Uterus (tissue), 2 donors: ENCODE data around the gene ARID2.

ENCODE experiments used
- CTCF ChIP-seq, 4 experiments: fragments of 200-600 bp in 2 of 4; fragments of 450-650 bp in 2 of 4; sonication (generic) in 2 of 4; IDR thresholded peaks; one replicate each; pipeline ENCODE4 v1.5.1; 2016 to 2019; ENCODE audit warnings: antibody characterized with exemption in 4 of 4, mild to moderate bottlenecking in 2 of 4, moderate library complexity in 1 of 4
- POLR2A ChIP-seq, 2 donors: fragments of 450-650 bp; IDR thresholded peaks; one replicate each; pipeline ENCODE4 v1.6.1; 2016; ENCODE audit warnings: antibody characterized with exemption in 2 of 2, mild to moderate bottlenecking in 1 of 2, moderate library complexity in 1 of 2

DNA sequence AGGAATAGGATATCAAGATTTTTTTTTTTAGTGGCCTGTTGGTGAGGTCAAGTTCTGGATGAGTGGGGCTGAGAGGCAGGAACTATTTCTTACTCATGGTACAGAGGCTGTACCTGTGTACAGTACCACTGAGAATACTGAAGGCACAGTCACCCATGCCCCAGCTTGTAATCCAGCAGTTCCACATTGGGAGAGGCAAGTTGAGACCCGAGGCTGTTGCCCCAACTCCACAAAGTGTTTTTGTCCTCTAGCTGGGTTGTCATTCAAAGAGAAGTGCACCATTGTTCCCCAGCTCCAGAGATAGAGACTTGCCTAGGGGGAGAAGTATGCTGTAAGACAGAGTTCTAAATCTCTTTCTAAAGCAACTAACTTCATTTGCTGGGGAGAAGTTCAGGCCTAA is 38.7 kb downstream of the ARID2 start:
- TF ChIP-seq CTCF (IDR thresholded peaks at IDR 0.05) (no peak), POLR2A (IDR thresholded peaks at IDR 0.05) (no peak)
